ENCODE data around the gene KMT2E.

DNA sequence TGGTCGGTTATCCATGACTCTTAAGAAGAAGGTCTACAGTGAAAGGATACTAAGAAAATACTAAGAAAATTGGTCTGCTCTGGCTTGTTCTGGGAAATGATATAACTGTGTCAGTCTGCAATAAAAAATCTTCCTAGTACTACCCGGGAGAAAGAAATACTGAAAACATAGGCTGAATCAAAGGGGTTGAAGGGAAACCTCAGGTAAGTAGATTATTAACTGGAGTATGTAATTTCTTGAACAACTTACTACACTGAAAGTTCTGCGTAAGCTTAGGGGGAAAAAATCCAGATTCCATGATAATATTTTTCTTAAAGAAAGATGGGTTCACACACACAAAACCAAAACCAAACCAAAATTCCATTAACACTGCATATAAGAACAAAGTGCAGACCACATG lies 143.3 kb downstream of the KMT2E start:
- no peak for TF ChIP-seq CTCF (IDR thresholded peaks at IDR 0.05)
- no peak for TF ChIP-seq POLR2AphosphoS5 (IDR thresholded peaks at IDR 0.05)
- no peak for TF ChIP-seq POLR2A (IDR thresholded peaks at IDR 0.05)
